Fibroblast of skin of left quadriceps (primary cell): ENCODE results near the gene BRD1.
"Not testable (repeated sequence)": the region's sequence is repeated elsewhere in the genome, so short reads cannot be mapped to it uniquely, and the experiment has no call there.

Source experiments
- DNase-seq, 2 experiments: peaks; one replicate each; pipeline ENCODE4 v3.0.0-alpha.2; 2013; ENCODE audit warnings: low read depth in 2 of 2

The BRD1 gene

DNA sequence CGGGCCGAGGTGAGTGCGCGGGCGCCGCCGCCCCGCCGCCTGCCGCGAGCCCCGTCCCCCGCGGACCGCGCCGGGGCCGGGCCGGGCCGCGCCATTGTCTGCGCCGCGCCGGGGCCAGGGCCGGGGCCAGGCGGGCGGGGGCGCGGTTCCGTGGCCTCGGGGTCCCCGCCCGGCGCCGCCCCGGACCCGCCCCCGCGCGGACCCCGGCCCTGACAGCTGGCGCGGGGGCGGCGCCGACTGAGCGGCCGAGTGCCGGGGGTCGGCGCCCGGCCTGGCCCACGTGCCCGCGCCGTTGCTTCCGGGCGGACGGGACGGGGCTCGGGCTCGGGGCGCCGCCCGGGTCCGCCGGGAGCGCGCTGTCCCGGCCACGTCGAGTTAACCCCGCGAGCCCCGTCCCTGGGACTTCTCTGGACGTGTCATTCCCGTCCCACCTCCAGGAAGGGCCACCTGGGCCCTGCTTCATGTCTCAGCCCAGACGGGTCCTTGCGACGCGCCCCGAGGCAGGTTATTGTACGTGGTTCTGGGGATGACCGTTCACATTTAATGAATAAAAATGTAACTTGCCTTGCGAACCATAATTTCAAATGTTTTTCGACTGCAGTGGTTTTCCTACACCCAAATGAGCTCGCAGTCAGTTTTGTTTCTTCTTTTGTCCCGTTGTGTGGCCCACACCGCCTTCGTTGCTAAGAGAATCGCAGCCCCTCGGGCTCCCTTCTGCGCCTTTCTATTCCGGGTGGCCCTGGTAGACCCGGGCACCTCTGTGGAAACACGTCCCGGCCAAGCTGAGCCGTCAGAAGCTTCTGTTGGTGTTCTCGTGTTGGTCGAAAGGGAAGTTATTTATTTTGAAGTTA lies 26.5 kb upstream of the BRD1 start:
- no peak for DNase-seq

DNA sequence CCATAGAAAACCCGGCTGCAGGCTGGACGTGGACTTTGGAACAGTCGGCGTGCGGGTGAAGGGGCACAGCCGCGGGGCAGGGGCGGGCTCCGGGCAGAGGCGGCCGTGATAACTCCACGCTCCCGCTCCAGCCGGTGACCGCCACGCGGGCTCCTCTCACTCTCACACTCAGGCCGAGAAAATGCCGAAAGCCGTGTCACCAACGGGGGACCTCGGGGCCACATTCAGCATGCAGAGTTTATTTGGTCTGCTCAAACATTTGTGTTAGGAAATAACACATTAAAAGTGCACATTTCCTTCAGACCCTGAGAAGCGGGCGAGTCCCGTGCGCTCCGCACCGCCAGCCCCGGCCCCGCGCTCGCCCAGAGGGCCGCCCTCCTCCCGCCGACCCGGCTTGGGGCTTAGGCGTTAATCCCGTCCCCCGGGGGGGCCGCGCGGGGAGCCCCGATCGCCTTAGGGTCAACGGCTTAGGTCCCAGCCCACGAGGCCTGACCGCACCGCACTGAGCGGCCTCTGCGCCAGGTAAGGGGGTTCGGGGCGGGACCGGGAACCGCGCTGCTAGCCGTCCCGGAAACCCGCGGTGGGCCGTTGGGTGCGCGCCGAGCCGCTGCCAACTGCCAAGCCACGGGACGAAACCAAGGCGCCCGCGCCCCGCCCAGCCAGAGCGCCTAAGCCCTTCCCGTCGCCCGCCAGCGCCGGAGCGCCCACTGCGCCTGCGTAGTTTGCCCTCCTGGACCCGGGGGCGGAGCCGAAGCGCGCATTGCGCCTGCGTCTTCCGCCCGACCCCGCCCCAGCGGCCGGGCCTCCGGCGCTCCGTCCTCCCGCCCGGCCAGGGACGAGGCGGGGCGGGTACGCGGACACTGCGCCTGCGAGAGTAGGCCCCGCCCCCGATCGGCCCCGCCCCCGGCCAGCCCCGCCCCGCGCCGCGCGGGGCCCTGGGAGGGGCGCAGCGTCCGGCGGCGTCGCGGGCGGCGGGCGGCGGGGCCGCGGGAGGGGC lies 25.5 kb upstream of the BRD1 start, which contains the start of gene ZBED4:
Gene ZBED4, plus strand, starts transcription at position 947 of the 997 bp plus-strand sequence. CDS start 29,819 bp downstream, outside the sequence.
- peak; percentile 92 to 94 for DNase-seq

DNA sequence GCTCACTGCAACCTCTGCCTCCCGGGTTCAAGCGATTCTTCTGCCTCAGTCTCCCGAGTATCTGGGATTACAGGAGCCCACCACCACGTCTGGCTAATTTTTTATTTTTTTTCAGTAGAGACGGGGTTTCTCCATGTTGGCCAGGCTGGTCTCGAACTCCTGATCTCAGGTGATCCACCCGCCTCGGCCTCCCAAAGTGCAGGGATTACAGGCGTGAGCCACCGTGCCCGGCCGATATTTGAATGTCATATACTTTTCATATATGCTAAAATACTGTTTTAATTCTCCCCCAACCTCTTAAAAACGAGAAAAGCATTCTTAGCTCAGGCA lies 24.9 kb upstream of the BRD1 start:
- DNase-seq, result not testable (repeated sequence)

DNA sequence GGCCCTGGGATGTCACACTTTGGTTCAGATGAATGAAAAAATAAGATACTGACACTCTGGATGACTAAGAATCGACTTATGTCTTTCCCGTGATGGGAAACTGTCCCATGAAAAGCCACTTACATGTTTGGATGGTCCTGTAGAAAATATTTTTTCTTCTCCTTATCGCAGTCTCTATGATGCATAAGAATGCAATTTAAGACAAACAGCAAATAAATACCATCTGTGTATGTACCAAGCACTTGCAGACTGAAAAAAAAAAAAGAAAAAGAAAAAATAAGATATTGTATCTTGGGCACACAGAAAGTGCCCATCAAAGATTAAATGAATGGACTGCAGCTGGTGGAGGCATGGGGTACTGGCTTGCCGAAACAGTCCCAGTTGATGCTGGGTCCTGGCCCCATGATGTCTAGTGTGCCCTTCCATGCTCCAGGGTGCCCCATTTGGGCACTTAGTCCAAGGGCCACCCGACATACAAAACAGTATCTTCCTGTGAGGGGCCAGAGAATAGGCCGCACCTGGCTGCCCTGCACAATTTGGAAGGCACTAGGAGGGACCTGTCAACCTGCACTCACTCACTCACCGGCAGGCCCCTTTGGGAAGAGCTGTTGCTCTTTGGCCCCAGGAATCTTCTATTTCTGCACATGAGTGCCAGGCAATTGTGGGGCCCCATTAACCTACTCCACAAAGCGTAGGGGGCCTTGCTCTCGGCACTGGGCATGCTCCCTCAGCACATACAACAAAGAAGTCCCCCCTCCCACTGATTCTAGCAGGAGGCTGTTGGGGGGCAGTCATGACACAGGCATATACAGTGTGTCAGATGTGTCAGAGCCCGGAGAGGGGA lies 23.5 kb upstream of the BRD1 start:
- no peak for DNase-seq

DNA sequence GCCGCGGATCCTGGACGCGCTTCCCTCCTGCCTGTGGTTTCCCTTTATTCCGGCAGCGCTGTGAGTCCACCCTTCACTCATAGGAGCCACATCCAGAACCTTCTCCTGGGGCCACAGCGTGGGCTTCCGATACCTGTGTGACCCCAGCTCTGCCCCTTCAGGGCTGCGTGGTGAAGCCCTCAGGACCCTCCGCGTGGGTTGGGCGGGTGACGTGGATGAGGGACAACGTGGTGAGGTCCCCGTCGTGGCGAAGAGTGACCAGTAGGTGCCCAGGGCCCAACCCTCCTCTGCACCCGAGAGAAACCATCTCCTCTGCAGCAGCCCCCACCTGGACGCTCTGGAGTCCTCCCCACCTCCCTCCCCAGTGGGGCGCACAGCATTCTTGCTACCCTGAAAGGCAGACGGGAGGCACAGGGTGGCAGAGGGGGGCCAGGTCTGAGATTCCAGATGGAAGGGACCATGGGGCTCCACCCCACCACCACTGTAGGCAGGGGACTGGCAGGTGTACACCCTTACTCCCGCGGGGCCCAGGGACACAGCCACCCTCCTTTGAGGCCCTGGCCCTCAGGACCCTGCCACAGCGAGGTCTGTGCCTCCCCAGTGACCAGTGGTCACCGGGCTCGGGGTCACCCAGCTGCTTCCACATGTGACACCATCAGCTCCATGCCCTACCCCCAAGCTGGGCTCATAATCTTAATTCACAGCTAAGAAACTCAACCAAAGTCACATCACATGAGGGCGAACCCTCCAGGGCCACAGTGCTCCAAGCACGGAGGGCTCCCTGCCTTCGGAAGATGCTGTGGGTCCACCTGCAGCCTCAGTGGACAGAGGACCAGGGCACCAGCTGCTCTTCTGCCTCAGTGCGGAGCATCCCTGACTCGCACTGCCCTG lies 22.6 kb upstream of the BRD1 start:
- DNase-seq, result no peak

DNA sequence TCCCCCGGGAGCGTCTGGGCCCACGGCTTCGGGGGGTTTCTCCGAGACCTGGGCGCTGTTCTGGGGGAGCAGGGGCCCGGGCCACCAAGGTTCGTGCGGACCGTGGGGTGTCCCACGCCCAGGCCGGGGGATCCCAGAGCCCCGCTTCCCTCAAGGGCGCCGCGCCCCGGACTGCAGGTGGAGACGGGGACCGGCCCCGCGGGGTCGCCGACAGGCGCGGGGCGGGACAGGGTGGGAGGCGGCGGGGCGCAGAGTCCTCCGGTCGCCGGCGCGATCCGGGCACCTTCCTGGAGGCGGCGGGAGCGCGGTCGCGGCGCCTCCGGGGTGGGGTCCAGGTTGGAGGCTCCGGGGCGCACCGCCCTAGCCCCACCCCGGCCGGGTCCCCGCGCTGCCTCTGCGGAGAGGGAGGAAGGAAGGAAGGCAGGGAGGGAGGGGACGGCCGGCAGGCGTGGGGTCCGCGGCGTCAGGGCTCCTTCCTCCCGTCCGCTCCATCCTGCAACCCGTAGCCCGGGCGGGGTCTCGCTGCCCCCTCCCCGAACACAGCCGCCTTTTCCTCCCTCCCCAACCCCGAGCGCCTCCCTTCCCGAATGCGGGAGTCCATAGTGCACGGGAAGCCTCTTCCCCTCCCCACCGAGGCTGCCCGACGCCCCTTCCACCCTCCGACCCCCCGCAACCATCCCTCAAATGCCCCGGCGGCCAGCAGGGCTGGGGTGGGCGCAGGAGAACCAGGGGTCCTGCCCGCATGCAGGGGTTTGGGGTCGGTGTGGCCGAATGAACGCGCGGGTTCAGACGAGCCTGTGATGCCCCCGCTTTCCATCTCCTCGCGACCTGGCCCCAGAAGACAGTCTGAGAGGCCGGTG lies 21.7 kb upstream of the BRD1 start:
- DNase-seq, result no peak

DNA sequence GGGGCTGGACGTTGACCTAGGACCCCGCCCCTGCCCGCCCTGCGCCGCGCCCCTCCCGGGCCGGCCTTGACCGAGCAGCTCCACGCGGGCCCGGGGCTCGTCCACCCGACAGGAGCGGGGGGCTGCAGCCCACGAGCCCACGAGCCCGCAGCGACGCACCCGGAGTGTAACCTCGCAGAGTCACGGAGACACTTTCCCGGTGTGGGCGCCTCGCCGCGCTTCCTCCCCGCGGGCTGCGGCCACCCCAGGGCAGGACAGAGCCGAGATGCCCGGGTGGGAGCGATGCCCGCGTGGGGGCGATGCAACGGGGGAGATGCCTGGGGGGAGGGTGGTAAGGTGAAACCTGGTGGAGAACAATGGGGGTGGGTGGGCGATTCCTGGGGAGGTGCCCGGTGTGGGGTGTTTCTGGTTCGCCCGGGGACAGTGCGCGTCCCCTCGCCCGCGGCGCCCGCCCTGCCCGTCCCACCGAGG lies 21.1 kb upstream of the BRD1 start:
- DNase-seq, result no peak

DNA sequence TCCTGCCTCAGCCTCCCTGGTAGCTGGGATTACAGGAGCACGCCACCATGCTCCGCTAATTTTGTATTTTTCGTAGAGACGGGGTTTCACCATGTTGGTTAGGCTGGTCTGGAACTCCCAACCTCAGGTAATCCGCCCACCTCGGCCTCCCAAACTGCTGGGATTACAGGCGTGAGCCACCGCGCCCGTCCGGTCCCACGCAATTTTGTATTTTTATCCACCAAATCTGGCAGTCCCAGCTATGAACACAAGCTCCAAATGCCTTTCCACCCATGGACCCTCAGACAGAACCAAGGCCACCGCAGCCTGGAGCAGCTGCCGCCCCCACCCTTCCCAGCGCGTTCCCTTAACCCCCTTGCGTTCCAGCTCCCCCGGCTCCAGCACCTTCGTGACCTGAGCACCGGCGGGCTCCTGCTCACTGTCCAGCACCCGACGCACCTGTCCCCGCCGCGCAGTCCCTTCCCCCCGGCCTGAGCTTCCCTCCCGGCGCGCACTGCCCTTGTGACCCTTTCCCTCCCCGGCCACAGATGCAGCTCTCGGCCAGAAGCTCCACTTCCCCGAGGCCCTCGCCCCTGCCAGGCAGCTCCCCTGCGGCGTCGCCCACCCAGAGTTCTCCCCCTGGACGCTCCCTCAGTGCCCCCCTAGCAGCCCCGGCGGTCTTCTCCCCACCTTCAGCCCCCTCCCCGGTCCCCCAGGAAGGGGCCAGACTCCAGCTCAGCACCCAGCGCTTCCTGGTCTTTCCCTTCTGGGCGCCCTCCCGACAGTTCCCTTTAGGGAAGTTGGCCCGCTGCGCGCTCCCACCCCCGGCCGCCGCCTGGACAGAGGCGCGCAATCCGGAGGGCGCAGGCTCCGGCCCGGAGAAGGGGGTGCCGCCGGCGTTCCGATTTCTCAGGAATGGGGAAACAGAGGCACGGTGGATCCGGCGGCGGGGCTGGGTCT lies 20.3 kb upstream of the BRD1 start:
- no peak for DNase-seq

DNA sequence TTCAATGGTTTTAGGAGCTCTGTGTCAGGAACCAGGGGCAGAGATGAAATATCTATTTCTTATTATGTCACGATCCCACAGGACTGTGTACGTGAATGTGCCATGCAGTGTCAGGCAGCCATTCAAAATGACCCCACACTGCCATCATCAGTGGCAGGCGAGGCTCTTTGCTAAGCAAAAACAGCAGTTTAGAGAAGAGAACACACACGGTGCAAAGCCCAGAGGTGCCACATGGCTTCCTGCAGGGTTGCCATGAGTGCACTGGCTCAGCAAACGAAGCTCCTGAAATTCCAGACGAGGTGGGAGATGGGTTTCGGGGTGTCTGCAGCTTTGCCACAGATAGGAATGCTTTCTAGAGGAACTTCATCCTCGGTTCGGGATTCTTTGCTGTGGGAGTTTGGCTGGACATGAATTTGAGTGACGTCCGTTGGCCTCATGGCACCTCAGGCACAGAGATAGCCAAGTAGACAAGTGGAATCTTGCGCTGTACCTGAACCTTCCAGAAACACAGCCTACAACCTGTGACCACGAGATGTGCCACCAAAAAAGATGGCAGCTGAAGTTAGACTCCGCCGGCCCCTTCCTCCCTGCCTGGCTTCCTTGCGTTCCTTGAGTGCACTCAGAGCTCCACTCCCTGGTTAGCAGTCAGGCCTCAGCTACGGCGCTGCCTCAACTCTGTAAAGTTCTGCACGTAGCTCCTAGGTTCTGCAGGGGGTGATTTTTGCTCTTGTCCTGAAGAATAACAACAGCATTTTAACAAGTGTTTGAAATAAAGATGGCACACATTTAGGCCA lies 18.2 kb upstream of the BRD1 start:
- DNase-seq, result no peak

DNA sequence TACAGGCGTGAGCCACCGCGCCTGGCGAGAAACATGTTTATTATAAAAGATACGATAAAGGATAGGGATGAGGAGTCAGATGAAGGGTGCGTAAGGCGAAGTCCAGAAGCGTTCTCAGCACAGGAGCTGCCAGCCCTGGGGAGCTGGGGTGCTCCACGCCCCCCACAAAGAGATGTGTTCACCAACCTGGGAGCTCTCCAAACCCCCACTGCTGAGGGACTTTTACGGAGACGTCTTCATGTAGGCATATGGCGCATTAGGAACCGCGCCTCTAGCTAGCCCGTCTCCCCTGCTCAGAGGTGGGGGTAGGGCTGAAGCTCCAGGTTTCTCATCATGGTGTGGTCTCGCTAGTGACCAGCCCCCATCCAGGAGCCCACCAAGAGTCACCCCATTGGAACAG lies 17.6 kb upstream of the BRD1 start:
- DNase-seq, result no peak

DNA sequence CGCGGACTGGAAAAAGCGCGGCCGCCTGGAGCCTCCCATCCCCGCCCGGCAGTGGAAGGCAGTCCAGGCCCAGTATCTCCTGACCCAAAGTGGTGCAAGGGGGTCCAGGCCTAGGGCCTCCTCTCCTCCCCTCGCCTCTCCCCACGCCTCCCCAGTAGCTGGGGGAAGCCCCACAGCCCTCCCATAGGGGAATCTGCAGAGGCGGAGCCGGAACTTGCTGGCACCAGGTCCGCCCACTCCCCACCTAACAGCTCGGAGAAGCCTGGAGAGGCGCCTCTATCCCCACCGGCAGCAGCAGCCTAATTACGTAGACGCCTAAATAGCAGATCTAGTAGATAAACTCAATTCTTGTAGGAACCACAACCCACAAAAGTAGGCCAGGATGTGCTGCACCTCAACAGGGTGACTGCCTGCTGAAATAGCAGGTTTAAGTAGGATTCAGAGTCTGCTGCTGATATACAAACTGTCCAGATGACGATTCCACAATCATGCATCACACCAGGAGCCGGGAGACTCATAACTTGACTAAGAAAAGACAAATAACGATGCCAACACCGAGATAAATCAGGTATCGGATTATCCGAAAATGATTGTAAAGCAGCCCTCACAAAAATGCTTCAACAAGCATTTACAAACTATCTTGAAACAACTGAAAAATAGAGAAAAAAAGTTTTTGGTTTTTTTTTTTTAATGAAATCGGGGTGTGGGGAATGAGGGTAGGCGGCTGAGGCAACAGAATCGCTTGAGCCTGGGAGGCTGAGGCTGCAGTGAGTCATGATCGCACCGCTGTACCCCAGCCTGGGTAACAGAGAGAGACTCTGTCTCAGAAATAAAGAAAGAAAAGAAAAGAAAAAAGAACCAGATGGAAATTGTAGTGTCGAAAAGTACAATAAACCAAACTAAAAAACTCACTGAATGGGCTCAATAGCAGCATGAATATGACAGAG lies 11.4 kb upstream of the BRD1 start:
- DNase-seq, result no peak

DNA sequence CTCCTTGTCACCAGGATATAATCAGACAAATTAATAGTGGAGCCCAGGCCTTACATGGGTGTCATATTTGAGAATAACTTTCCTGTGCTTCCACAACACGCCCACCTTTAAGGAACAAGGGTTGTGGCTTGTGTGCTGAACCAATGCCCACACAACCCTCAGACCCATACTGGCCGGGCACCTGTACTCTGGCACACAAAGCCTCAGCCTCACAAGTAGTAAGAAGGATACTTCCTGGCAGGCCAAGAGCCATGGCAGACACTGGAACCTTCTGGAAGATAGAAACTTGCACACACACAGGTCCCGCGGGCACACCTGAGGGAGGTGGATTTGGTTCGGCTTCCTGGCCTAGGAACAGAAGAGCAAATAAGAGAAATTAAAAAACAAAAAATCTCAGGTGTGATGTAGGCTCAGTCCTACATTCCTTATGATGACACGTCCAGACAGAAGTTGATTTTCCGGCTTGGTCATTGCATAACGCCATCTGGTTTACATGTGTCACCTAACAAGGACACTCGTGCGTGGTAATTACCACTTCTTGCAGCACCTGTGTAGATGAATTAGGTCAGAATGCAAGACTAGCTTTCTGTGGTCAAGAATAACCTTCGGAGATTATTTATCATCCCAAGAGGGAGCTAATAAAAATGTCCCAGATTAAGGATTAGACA lies 5.8 kb upstream of the BRD1 start:
- no peak for DNase-seq

DNA sequence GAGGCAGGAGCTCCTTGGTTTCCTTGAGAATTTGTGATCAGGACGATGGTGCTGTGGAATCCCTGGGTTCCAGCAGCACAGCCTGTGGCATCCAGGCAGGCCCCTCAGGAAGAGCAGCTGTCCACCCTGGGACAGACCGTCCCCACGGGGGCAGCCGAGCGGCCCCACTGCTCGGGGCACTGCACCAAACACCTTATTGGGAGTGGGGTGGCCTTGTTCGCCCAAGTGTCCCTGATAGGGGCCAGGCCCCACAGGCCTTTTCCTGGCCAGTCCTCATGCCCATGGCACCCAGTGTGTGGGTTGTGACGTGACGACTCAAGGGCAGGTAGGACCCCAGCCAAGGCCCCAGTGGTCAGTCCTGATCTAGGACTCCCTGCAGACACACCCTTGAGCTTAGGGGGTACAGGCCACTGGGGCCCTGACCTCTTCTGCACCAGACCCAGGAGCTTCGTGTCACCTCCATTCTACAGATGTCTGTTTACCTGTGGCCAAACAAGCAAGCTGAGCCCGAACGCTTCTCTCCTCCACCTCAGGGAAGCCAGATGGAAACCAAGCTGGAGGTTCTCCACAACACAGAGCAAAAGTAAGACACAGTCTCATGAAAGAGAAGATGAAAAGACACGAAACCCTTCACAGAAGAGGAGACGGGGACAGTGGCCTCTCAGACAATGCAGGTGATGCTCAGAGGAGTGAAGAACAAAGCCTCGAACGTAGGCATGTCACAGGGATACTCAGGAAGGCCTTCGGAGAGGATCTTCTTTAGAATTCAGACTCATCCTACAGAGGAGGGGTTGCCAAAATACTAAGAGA lies 1.6 kb upstream of the BRD1 start:
- no peak for DNase-seq

DNA sequence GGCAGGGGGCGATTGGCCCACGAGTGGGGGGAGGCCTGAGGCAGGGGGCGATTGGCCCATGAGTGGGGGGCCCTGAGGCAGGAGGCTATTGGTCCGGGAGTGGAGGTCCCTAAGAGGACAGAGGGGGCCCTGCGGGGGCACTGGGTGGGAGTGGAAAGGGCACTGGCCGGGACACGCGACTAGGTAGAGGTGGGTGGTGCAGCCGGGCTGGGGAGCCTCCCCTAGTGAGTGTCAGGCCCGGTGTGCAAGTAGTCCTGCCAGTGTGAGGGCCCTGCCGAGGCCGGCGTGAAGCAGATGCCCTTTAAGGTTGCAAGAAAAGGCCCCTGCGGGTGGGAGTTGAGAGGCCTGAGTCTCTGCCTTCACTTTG lies 909 bp upstream of the BRD1 start:
- no peak for DNase-seq

DNA sequence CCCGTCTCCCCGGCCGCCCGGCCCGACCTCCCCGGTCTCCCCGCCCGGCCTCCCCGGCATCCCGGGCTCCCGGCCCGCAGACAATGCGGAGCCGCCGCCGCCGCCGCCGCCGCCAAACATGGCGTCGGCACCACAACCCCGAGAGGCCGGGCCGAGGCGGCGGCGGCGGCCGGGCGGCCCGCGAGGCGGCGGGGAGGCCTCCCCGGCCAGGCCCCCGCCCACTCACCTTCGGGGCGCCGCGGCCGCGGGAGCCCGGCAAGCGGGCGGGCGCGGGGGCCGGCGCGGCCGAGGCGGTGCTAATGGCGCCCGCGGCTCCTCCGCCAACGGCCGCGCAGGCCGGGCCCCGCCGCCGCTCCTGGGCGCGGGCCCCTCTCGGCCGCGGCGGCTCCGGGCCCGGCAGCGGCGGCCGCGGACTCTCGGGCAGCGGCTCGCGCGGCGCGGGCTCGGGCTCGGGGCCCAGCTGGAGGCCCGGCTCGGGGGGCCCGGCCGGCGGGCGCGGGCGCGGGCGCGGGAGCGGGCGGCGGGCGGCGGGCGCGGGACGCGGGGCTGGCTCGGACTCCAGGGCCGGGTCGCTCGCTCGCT lies 311 bp downstream of the BRD1 start:
- no peak for DNase-seq
